ENCODE data around the gene EEF1AKMT4. TPM values are rescaled to one million over a fixed set of nuclear protein-coding genes. Genes with fewer than 3 reads are reported as not detected.

EEF1AKMT4 gene
- total and polyA plus RNA-seq, 2 of the 8 experiments (the other 6 are each of a cell fraction or from before 2014, with no cell fraction given) = 9.3 to 30.1 TPM

GRCh38 chr3:184222521-184222920 is 27.0 kb upstream of the EEF1AKMT4 start:
- CTCF ChIA-PET (ENCODE audit: partially characterized antibody) = interaction anchor here (0.6 kb wide), 1 partner anchor 148 kb away, joined by 4 read pairs; no protein-coding TSS in a partner anchor
- Histone ChIP-seq H2AK5ac (ENCODE audit: low read depth, low read length) (no peak overlapping the region), H3K56ac (replicated peaks; ENCODE audit: insufficient read length, low read depth, low read length) (no peak overlapping the region), H4K8ac (ENCODE audit: extremely low read depth, insufficient read depth, low read length) (no peak overlapping the region), H3K23ac (ENCODE audit: insufficient read length) (no peak overlapping the region), H3K4me2 (ENCODE audit: insufficient read depth in 1 of 2, low read depth in 2 of 2, low read length in 2 of 2) (no peak overlapping the region), H3K23me2 (ENCODE audit: low read depth, low read length) (peaks cover 1% of the 10 kb centered on the region; the same call in 1 of the 2 replicates), H3K4me3 (ENCODE audit: extremely low read depth in 1 of 4, insufficient read depth in 2 of 4, low read depth in 3 of 4, low read length in 4 of 4) (no peak overlapping the region), H2BK15ac (ENCODE audit: low read length) (no peak overlapping the region), H3K79me2 (ENCODE audit: control insufficient read depth in 1 of 2, insufficient read depth in 2 of 2, low read length in 2 of 2) (no peaks in the 10 kb centered on the region), H3K9me3 (ENCODE audit: insufficient read depth in 2 of 2, low read depth in 1 of 2, low read length in 1 of 2) (no peaks in the 10 kb centered on the region), H2AFZ (ENCODE audit: low read length) (no peak overlapping the region), H3K36me3 (ENCODE audit: control insufficient read depth in 2 of 4, insufficient read depth in 4 of 4, low read length in 3 of 4) (no peaks in the 10 kb centered on the region), H3K27ac (ENCODE audit: low read depth, low read length) (no peak overlapping the region), H2BK5ac (ENCODE audit: low read depth, low read length) (no peak overlapping the region), H4K91ac (replicated peaks; ENCODE audit: insufficient read length, low read length) (no peak overlapping the region), H4K20me1 (replicated peaks in 1 of 2; ENCODE audit: control insufficient read depth in 1 of 2, insufficient read depth in 2 of 2, low read length in 2 of 2) (no peaks in the 10 kb centered on the region), H3K4me1 (replicated peaks in 1 of 4; ENCODE audit: control insufficient read depth in 3 of 4, insufficient read depth in 4 of 4, low read length in 3 of 4) (no peaks in the 10 kb centered on the region), H3K79me1 (ENCODE audit: low read depth, low read length) (no peaks in the 10 kb centered on the region), H3K9ac (replicated peaks in 1 of 4; ENCODE audit: extremely low read depth in 1 of 4, low read depth in 3 of 4, low read length in 3 of 4) (no peak overlapping the region), H3K14ac (ENCODE audit: insufficient read length) (no peak overlapping the region), H4K5ac (ENCODE audit: insufficient read length, low read depth, low read length) (no peak overlapping the region), H2BK12ac (ENCODE audit: low read depth, low read length) (no peak overlapping the region), H2BK120ac (replicated peaks; ENCODE audit: low read depth, low read length) (no peak overlapping the region), H3K4ac (replicated peaks; ENCODE audit: insufficient read length, low read depth, low read length) (no peak overlapping the region), H3K18ac (ENCODE audit: extremely low read depth, low read length) (no peak overlapping the region), H2BK20ac (ENCODE audit: low read length) (no peak overlapping the region), H3K27me3 (replicated peaks in 1 of 4; ENCODE audit: control insufficient read depth in 3 of 4, extremely low read depth in 1 of 4, insufficient read depth in 3 of 4, low read length in 3 of 4) (no peaks in the 10 kb centered on the region)
- FAIRE-seq (no peak), DNase-seq (ENCODE audit: low read depth in 1 of 2, low spot score in 2 of 2) (no peak)
- WGBS, 2 experiments (ENCODE audit: extremely low coverage in 1 of 2, insufficient coverage in 1 of 2, insufficient read length in 1 of 2, insufficient replicate concordance in 2 of 2, low coverage in 1 of 2, low lambda C conversion rate in 2 of 2, missing lambda C conversion rate in 1 of 2) = 74% methylated on average over 3 of the region's 3 CpGs; no CpG with 5 or more reads in 1 of the 2 experiments
- POLR2A ChIA-PET (ENCODE audit: partially characterized antibody) = no interaction called here
- TF ChIP-seq CTBP2 (IDR thresholded peaks at IDR 0.05; ENCODE audit: borderline replicate concordance, insufficient read depth, insufficient read length, low read length) (no peak), RFX5 (IDR thresholded peaks at IDR 0.05; ENCODE audit: borderline replicate concordance, low read depth, low read length) (no peak), SP4 (IDR thresholded peaks at IDR 0.05; ENCODE audit: low read length) (no peak), SP2 (IDR thresholded peaks at IDR 0.05; ENCODE audit: low read length) (no peak), SUZ12 (IDR thresholded peaks at IDR 0.05; ENCODE audit: low read length) (no peak), BRCA1 (IDR thresholded peaks at IDR 0.05; ENCODE audit: low read depth, low read length) (no peak), JUND (IDR thresholded peaks at IDR 0.05; ENCODE audit: low read length) (no peak), KDM4A (IDR thresholded peaks at IDR 0.05; ENCODE audit: low read depth, low read length, severe bottlenecking) (no peak), CHD2 (IDR thresholded peaks at IDR 0.05; ENCODE audit: low read length) (no peak), RNF2 (IDR thresholded peaks at IDR 0.05; ENCODE audit: borderline replicate concordance, low read depth, low read length, missing control alignments, poor library complexity, severe bottlenecking) (no peak), SAP30 (IDR thresholded peaks at IDR 0.05; ENCODE audit: insufficient read depth, insufficient replicate concordance, low read length) (no peak), GTF2F1 (IDR thresholded peaks at IDR 0.05; ENCODE audit: borderline replicate concordance, low read depth, low read length) (no peak), TBP (IDR thresholded peaks at IDR 0.05; ENCODE audit: low read depth, low read length) (no peak), CEBPB (IDR thresholded peaks at IDR 0.05; ENCODE audit: low read depth, low read length) (no peak), CREB1 (IDR thresholded peaks at IDR 0.05) (no peak)

Measured in H1 (cell line).